Measurements from ENCODE around the gene SPTLC2. TPM values are rescaled to one million over a fixed set of nuclear protein-coding genes. Genes with fewer than 3 reads are reported as not detected.

The SPTLC2 gene
- total RNA-seq, 1 donor from 2014 or later = 63.6 TPM

- H3K27me3 Mint-ChIP-seq (ENCODE audit: unreplicated experiment) = peaks cover 3% of the 10 kb centered on the region
- no peak overlapping the region for H3K27ac Mint-ChIP-seq (ENCODE audit: unreplicated experiment)
- H3K9me3 Mint-ChIP-seq (ENCODE audit: unreplicated experiment) = no peaks in the 10 kb centered on the region
These were observed 93.3 kb downstream of the SPTLC2 start for GRCh38 chr14:77523109-77523508.

DNA sequence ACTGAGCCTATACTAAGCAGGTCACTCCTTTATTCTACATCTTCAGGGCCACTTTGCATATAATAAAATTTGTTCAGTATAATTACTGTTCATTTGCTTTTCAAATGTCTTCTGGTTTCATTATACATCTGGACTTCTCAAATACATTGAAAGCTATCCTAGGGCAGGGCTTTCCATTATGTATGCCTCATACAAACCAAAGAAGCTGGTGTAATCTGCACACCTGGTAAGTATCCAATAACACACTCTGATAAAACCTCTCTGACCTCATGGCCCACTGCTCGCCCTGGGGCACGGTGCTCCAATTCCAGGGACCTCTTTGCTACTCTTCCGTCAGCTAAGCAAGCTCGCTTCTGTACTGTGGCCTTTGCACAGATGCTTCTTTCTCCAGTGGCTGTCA, 95.9 kb downstream of the SPTLC2 start:
- Mint-ChIP-seq H3K27ac (ENCODE audit: unreplicated experiment) (no peak overlapping the region), H3K36me3 (ENCODE audit: low read depth, unreplicated experiment) (peaks cover 28% of the 10 kb centered on the region), H3K4me1 (ENCODE audit: unreplicated experiment) (no peaks in the 10 kb centered on the region), H3K27me3 (ENCODE audit: unreplicated experiment) (peaks cover 3% of the 10 kb centered on the region), H3K4me3 (ENCODE audit: unreplicated experiment) (no peak overlapping the region), H3K9me3 (ENCODE audit: unreplicated experiment) (no peaks in the 10 kb centered on the region)
- DNase-seq (ENCODE audit: low spot score) = no peak
- TF ChIP-seq, protein P1, sequence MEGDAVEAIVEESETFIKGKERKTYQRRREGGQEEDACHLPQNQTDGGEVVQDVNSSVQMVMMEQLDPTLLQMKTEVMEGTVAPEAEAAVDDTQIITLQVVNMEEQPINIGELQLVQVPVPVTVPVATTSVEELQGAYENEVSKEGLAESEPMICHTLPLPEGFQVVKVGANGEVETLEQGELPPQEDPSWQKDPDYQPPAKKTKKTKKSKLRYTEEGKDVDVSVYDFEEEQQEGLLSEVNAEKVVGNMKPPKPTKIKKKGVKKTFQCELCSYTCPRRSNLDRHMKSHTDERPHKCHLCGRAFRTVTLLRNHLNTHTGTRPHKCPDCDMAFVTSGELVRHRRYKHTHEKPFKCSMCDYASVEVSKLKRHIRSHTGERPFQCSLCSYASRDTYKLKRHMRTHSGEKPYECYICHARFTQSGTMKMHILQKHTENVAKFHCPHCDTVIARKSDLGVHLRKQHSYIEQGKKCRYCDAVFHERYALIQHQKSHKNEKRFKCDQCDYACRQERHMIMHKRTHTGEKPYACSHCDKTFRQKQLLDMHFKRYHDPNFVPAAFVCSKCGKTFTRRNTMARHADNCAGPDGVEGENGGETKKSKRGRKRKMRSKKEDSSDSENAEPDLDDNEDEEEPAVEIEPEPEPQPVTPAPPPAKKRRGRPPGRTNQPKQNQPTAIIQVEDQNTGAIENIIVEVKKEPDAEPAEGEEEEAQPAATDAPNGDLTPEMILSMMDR (IDR thresholded peaks at IDR 0.05; ENCODE audit: unreplicated experiment) = no peak

More at GRCh38 chr14:77523109-77523508, 93.3 kb downstream of the SPTLC2 start:
- no peak overlapping the region for H3K4me3 Mint-ChIP-seq (ENCODE audit: unreplicated experiment)
- TF ChIP-seq, protein P1 (IDR thresholded peaks at IDR 0.05; ENCODE audit: unreplicated experiment) = no peak
- no peaks in the 10 kb centered on the region for H3K4me1 Mint-ChIP-seq (ENCODE audit: unreplicated experiment)
- peaks cover 23% of the 10 kb centered on the region for H3K36me3 Mint-ChIP-seq (ENCODE audit: low read depth, unreplicated experiment)
- no peak for DNase-seq (ENCODE audit: low spot score)

DNA sequence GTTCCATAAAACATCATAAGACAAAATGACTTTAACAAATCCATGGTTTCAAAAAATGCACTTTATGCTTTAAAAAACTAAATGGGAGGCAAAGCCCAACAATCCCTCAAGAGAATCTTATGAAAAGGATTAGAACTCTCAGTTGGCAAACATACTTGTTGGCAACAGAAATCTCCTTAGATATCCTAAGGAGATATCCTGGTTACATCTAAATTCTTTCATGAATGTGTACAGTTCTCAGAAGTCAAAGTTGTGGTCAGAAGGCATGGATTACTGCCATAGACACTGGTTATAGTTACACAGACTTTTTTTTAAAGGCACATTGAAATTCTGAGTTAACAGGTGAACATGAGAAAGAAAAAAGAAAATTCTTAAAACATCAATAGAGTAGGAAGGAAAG, 100.3 kb downstream of the SPTLC2 start:
- no peaks in the 10 kb centered on the region for H3K4me1 Mint-ChIP-seq (ENCODE audit: unreplicated experiment)
- H3K27ac Mint-ChIP-seq (ENCODE audit: unreplicated experiment) = no peak overlapping the region
- TF ChIP-seq, protein P1 (IDR thresholded peaks at IDR 0.05; ENCODE audit: unreplicated experiment) = no peak
- H3K36me3 Mint-ChIP-seq (ENCODE audit: low read depth, unreplicated experiment) = peaks cover 30% of the 10 kb centered on the region
- no peak for DNase-seq (ENCODE audit: low spot score)
- no peak overlapping the region for H3K4me3 Mint-ChIP-seq (ENCODE audit: unreplicated experiment)
- no peaks in the 10 kb centered on the region for H3K9me3 Mint-ChIP-seq (ENCODE audit: unreplicated experiment)
- peaks cover 3% of the 10 kb centered on the region for H3K27me3 Mint-ChIP-seq (ENCODE audit: unreplicated experiment)

DNA sequence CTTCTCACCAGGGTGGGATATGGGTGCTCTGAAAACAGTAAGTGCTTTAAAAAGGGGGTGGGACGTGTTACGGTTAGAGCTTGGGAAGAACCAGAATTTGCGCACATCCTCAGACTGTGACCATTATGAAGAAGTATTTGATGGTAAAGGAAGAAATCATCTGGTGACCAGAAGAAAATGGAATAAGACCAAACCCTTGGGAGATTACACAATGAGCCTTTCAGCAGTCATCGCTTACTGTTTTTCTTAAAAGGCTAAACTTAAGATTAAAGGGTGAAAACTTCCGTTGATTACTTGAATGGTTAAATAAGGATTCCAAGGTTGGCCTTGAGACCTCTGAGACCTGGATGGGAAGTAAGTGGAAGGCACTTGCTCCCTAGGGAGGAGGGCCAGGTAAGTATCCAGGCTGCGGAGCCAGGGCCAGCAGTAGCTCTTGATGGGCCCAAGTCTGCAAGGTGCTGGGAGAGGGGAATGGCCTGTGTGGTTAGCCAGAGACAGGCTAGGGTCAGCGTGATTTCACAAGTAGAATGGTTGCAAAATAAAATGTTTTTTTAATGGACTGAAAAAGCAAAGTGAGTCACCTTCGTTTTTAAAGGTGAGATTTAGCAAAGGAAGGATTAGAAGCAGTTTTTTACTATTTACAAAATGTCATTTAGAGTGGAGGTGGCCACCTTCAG, 104.8 kb downstream of the SPTLC2 start:
- no peaks in the 10 kb centered on the region for H3K9me3 Mint-ChIP-seq (ENCODE audit: unreplicated experiment)
- H3K4me1 Mint-ChIP-seq (ENCODE audit: unreplicated experiment) = no peaks in the 10 kb centered on the region
- no peak overlapping the region for H3K4me3 Mint-ChIP-seq (ENCODE audit: unreplicated experiment)
- no peak overlapping the region for H3K27ac Mint-ChIP-seq (ENCODE audit: unreplicated experiment)
- H3K27me3 Mint-ChIP-seq (ENCODE audit: unreplicated experiment) = no peaks in the 10 kb centered on the region
- TF ChIP-seq, protein P1 (IDR thresholded peaks at IDR 0.05; ENCODE audit: unreplicated experiment) = no peak
- no peak for DNase-seq (ENCODE audit: low spot score)
- peaks cover 4% of the 10 kb centered on the region for H3K36me3 Mint-ChIP-seq (ENCODE audit: low read depth, unreplicated experiment)

GRCh38 chr14:77509366-77509765, 107.1 kb downstream of the SPTLC2 start:
- no peaks in the 10 kb centered on the region for H3K27me3 Mint-ChIP-seq (ENCODE audit: unreplicated experiment)
- no peak overlapping the region for H3K27ac Mint-ChIP-seq (ENCODE audit: unreplicated experiment)
- H3K4me3 Mint-ChIP-seq (ENCODE audit: unreplicated experiment) = no peak overlapping the region
- no peaks in the 10 kb centered on the region for H3K4me1 Mint-ChIP-seq (ENCODE audit: unreplicated experiment)
- H3K9me3 Mint-ChIP-seq (ENCODE audit: unreplicated experiment) = no peaks in the 10 kb centered on the region
- no peak for DNase-seq (ENCODE audit: low spot score)
- TF ChIP-seq, protein P1 (IDR thresholded peaks at IDR 0.05; ENCODE audit: unreplicated experiment) = no peak
- H3K36me3 Mint-ChIP-seq (ENCODE audit: low read depth, unreplicated experiment) = peaks cover 6% of the 10 kb centered on the region
